Hematopoietic multipotent progenitor cell (in vitro differentiated cells): ENCODE data around the gene OR10A2. TPM values are rescaled to one million over a fixed set of nuclear protein-coding genes. Genes with fewer than 3 reads are reported as not detected.
"Not testable (repeated sequence)": the region's sequence is repeated elsewhere in the genome, so short reads cannot be mapped to it uniquely, and the experiment has no call there.

ENCODE experiments used
- DNase-seq, 3 donors: peaks; one replicate each; pipeline ENCODE4 v3.0.0-alpha.2; 2011 to 2015; ENCODE audit warnings: low read depth in 2 of 3, low spot score in 2 of 3
- total RNA-seq: library from RNA; depleted of rRNA; stranded (reverse); fragments of >200 nt; gene quantifications from one replicate; pipeline ENCODE4 v1.2.3, GENCODE V29; 2012

Gene OR10A2
- under 0.01 TPM for total RNA-seq

DNA sequence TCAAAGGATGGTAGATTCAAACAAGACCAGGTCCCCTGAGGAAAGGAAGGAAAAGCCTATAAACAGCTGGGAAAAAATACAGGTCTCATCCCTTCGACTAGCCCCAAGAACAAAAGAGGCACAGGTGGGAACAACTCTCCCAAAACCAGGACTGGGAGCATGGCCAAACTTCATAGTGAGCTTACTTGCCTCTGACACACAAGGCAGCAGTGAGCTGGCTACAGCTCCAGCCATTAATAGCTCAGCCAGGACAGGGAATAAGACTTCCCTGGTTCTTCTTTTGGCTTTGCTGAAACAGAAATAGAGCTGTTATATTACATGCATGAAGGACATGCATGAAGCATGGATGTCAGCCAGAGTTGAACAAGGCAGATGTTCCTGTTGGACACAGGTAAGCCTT, at the start of gene OR10A2:
Gene OR10A2 (plus strand): TSS at position 97 of the 400 bp plus-strand sequence. CDS start 6,698 bp downstream, outside the sequence.
- DNase-seq: no peak

DNA sequence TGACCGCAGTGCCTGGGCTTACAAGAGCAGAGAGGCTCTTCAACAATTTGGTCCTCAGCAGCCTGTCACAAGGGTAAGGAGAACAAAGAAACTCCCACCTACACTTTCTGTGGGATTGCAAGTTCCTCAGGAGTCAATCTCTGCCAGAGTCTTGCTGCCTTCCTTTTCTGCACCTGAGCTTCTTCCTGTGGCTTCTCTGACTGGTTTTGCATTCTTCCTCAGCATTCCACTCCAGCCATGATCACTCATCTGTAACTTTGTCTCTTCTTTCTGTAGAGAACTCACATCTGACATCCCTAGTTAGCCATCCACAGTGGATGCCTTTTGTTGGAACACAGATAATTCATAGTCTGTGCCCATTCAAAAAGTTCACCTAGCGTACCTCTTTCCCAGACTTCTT, 49.2 kb upstream of the OR10A2 start:
- no peak for DNase-seq

DNA sequence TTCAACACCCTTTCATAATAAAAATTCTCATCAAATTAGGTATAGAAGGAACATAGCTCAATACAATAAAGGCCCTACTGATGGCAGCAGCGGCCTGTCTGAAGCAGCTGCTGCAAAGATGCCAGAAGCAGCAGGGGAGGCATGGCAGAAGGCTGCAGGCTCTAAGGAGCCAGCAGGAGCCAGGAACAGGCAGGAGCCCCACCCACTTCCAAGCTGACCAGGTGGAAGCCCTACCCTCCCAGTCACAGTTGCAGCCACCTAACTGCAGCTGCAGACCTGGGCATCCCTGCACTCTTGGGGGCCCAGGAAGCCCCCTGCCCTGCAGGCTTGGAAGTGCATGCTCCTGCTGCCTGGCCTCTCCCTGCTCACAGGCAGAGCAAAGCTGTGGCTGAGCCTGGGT, 45.2 kb upstream of the OR10A2 start:
- no peak for DNase-seq

GRCh38 chr11:6818967-6819366, 43.9 kb upstream of the OR10A2 start:
- DNase-seq: no peak

DNA sequence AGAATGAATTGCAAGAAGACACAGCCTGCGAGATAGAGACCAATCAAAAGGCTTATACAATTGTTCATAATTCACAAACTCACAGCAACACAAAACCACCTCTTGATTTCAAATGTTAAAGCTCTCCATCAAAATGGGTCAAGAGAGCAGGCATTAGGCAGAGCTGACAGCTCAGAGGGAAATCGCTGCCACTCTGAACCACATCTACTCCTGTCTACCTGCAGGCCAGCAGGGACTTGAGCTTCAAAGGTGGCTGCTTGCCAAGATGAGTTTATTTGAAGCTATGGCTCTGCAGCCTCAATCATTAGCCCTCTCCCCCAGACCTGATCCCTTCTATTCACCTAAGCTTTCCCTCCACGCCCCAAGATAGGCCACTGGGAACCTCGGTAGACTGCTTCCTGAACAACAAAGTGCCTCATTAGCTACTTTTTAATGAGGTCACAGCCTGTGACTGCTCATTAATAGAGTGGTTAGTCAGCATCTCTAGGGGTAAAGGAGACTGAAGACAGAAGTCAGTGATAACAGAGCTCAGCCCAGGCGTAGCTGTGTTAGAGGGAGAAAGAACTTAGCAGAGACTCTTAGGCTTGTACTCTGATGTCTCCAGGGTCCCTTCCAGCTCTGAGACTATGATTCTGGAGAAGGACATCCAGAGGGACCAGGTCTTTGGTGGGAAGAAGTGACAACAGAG, 38.6 kb upstream of the OR10A2 start:
- DNase-seq: no peak

DNA sequence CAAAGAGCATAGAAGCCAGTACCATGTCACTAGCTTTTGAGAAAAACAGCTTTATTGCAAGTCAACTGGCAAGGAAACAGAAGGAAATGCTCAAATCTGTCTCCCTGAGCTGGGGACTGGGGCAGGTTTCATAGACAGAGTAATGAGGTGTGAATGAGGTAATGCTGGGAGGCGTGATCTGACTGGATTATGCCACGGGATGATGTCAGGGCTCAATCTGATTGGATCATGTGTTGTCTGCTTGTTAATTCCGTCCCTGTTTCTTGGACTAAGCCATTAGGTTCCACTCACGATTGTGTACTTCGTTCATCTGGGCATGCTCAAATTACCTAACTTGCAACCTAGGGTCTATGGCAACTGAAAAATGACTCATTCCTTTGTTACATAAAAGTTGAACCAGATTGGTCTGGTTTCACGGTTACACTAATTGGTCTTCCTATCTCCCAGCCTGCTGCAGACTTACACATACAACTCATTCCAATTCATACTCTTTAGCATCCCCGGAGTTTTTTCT, 37.6 kb upstream of the OR10A2 start:
- DNase-seq: no peak

DNA sequence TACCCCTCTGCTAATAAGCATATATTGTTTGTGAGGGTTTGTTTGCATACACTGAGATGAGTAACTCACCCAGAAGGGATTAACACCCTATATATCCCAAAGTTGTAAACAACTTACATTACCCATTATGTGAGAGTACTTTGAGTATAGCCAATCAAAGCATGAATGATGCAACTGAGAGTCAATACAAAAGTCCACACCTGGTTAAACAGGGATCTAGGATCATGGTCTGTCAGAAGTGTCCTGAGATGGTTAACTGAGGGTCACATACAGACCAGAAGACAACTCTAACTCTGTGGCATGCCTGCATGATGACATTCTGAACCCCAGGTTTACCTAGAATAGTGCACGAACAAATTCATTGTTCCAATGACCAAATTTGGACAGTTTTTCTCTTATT, 34.8 kb upstream of the OR10A2 start:
- no peak for DNase-seq

DNA sequence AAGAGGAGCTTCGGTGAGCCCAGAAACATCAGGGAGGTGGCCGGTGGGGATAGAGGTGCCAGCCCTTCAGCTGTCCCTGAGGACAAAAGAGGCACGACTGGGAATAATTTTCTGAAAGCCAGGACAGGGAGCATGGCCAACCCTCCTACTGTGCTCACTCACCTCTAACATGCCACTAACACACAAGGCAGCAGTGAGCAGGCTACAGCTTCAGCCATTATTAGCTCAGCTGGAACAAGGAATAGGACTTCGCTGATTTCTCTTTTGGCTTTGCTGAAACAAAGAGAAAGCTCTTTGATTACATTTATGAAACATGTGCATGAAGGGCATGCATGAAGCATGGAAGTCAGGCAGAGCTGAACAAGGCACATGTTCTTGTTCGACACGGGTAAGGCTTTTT, 29.5 kb upstream of the OR10A2 start:
- no peak for DNase-seq

- no peak for DNase-seq
These were observed 28.8 kb upstream of the OR10A2 start for GRCh38 chr11:6834021-6834420.

DNA sequence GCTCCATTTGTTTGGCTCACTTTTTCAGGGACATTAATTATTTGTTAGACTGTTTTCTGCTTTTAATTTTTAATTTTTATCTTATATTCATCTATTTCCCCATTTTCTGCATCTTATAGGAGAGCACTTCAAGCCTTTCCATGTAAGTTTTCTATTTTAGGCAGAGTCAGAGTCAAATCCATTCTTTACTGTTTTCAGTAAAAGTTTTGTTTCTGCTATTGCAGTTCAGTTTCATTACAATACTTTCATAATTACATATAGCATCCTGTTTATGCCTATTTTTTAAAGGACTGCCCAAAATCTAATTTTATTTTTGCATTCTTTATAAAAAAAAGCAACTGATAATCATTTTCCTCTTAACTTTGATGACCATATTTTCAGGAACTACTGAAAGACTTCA, 21.2 kb upstream of the OR10A2 start:
- DNase-seq: no peak

GRCh38 chr11:6843670-6844069, 19.2 kb upstream of the OR10A2 start:
- no peak for DNase-seq

DNA sequence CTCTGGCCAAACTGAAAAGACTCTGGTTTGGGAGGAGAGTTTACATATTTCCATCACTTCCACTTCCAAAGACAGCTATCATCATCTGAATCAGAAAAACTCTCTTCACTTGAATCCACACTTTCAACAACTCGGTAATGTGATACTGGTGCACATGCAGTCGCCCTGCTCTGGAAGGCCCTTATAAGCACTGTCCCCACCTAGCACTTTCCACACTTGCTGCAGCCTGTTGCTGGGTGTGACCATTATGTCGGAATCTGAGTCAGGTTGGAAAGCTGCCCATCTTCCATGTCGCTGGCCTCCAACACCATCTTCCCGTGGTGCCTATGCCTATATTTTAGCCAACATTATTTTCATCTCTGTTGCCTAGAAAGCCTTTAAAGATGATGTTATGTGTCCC, 18.5 kb upstream of the OR10A2 start:
- no peak for DNase-seq

- no peak for DNase-seq
These were observed 17.5 kb upstream of the OR10A2 start, which contains the start of gene OR10A5 for GRCh38 chr11:6845383-6845782. Gene OR10A5 (plus strand): TSS chr11:6845683. CDS start chr11:6845683, 0 bp downstream.

DNA sequence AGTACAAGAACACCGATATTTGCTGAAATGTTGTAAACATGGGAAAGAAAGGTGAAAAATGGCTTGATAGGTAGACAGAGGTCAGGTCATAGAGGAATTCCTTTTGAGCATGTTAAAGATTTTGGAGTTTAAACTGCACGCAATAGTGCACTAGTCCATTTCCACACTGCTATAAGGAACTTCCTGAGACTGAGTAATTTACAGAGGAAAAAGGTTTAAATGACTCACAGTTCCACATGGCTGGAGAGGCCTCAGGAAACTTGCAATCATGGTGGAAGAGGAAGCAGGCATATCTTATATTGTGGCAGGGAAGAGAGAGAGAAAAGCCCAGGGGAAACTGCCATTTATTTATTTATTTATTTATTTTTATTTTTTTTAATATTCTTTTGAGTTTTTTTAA, 12.3 kb upstream of the OR10A2 start:
- no peak for DNase-seq

GRCh38 chr11:6854801-6855200, 8.1 kb upstream of the OR10A2 start:
- not testable (repeated sequence) for DNase-seq

- DNase-seq: no peak
These were observed 6.8 kb upstream of the OR10A2 start for GRCh38 chr11:6855971-6856541.

DNA sequence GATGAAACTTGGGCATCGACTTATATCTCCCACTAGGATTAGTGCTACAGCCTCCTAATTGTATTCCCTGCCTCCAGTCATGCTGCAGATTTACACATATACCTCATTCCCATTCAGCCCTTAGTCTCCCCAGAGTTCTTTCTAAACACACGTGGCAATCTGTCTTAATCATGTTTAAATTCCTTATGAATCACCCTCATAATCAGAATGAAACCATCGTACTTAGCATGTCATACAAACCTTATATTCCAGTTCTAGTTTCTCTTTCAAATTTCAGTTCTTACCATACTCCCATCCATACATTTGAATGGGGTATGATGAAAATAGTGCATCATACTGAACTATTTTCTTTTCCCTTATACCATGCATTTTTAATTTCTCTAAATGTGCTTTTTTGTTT, 6.0 kb upstream of the OR10A2 start:
- DNase-seq: no peak

DNA sequence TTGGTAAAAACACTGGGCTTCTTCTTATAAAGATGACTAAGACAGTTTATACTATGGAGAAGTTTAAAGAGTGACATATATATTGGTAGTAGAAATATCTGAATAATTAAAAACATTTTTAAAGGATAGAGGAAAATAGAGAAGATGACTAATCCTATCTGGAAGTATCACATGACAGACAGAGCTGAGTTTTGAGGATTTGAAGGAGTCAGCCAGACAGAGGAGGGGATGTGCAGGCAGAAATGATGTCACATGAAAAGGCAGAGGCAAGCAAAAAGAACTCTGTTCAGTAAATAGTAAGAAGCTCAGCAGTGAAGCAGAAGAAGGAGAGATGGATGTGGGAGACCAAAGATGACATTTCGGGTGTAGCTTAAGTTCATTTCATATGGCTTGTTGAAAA, 1.6 kb downstream of the OR10A2 start:
- DNase-seq: no peak

DNA sequence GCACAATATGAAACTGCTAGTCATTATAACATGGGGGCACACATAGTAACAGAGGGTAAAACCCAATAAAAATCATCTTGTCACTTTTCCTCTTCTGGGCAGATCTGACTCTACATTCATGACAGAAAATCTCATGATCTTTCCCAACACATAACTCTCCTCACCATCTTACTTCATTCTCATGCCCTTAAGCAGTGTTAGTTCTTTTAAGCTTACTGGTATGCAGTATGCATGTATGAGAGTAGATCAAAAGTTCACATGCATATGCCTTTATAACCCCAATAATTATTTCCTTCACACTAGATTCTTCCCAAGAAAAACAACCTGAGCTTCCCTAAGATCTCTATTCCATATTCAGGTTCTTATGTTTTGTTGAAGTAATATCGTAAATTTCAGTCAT, 8.4 kb downstream of the OR10A2 start:
- DNase-seq: no peak

DNA sequence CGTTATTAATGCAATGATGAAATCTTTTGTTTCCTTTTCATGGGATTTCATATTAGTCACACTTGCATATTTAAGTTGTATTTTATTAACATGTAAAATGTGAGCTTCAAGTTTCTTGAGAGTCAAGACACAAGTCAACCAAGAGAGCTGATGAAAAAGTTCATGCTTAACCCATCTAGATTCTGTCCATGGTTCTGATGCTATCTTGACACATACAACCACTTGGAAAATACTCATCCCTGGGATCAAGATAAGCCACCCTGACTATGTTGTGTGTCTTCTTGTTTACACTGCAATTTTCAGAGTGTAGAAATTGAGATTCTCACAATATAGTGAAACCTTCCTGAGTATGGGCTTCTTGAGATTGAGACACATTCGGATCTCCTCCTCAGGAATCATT, 12.9 kb downstream of the OR10A2 start:
- DNase-seq: no peak

- no peak for DNase-seq
These were observed 13.5 kb downstream of the OR10A2 start, which contains the start of gene OR10A4 for GRCh38 chr11:6876325-6876724. Gene OR10A4 (plus strand): TSS chr11:6876625. CDS start chr11:6876648, 23 bp downstream.

DNA sequence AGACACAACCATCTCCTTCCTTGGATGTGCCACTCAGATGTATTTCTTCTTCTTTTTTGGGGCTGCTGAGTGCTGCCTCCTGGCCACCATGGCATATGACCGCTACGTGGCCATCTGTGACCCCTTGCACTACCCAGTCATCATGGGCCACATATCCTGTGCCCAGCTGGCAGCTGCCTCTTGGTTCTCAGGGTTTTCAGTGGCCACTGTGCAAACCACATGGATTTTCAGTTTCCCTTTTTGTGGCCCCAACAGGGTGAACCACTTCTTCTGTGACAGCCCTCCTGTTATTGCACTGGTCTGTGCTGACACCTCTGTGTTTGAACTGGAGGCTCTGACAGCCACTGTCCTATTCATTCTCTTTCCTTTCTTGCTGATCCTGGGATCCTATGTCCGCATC, 14.1 kb downstream of the OR10A2 start:
- no peak for DNase-seq
